ENCODE data around the gene CASK.

Gene CASK

DNA sequence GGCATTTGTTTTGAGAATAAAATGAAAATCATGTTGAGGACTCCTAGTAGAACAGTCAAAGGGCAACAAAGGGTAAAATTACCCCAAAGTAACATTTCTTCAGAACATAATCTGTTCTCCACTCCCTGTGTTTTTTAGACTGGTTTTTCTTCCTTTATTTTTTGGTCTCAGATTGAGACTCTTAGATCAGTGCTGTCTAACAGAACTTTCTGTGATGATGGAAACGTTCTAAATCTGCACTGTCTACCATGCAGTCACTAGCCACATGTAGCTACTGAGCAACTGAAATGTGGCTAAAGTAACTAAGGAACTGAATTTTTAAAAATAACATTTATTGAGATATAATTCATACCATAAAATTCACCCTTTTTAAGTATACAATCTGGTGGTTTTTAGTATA is 19.8 kb downstream of the CASK start:
- Histone ChIP-seq H3K4me3 (ENCODE audit: low read depth, low read length, poor library complexity, severe bottlenecking) (no peak overlapping the region), H3K9me3 (ENCODE audit: low read length) (no peaks in the 10 kb centered on the region), H3K4me2 (ENCODE audit: low read length) (no peak overlapping the region), H2AFZ (ENCODE audit: low read length) (no peak overlapping the region), H3K27me3 (ENCODE audit: insufficient read depth, low read length) (no peaks in the 10 kb centered on the region), H3K9me2 (ENCODE audit: low read depth, low read length) (no peaks in the 10 kb centered on the region), H3K36me3 (ENCODE audit: insufficient read depth, low read length) (peaks cover 15% of the 10 kb centered on the region), H3K79me2 (ENCODE audit: insufficient read depth, low read length) (peaks cover 50% of the 10 kb centered on the region), H3K4me1 (ENCODE audit: insufficient read depth, low read length, severe bottlenecking) (no peaks in the 10 kb centered on the region), H3K27ac (ENCODE audit: low read depth, low read length, poor library complexity, severe bottlenecking) (no peak overlapping the region), H4K20me1 (ENCODE audit: insufficient read depth, low read length) (no peaks in the 10 kb centered on the region), H3K9ac (ENCODE audit: low read length) (no peak overlapping the region), H3F3A (ENCODE audit: insufficient read depth, low read length) (no peaks in the 10 kb centered on the region)
- TF ChIP-seq, protein P1, sequence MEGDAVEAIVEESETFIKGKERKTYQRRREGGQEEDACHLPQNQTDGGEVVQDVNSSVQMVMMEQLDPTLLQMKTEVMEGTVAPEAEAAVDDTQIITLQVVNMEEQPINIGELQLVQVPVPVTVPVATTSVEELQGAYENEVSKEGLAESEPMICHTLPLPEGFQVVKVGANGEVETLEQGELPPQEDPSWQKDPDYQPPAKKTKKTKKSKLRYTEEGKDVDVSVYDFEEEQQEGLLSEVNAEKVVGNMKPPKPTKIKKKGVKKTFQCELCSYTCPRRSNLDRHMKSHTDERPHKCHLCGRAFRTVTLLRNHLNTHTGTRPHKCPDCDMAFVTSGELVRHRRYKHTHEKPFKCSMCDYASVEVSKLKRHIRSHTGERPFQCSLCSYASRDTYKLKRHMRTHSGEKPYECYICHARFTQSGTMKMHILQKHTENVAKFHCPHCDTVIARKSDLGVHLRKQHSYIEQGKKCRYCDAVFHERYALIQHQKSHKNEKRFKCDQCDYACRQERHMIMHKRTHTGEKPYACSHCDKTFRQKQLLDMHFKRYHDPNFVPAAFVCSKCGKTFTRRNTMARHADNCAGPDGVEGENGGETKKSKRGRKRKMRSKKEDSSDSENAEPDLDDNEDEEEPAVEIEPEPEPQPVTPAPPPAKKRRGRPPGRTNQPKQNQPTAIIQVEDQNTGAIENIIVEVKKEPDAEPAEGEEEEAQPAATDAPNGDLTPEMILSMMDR (IDR thresholded peaks at IDR 0.05; ENCODE audit: low read length) = no peak
- TF ChIP-seq EZH2 (IDR thresholded peaks at IDR 0.05; ENCODE audit: borderline replicate concordance, low read length) = no peak

DNA sequence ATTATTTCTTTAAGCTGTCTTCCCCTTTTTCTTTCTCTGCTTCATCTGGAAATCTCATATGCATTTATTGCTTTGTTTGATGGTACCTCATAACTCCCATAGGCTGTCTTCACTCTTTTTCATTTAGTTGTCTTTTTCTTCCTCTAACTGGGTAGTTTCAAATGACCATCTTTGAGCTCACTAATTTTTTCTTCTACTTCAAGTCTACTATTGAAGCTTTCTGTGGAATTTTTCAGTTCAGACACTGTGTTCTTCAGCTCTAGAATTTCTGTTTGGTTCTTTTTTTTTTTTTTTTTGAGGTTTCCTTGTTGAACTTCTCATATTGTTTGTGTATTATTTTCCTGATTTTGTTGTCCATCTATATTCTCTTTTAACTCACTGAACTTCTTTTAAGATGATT is 23.0 kb downstream of the CASK start:
- no peaks in the 10 kb centered on the region for H3K4me1 ChIP-seq (ENCODE audit: insufficient read depth, low read length, severe bottlenecking)
- H3K9me3 ChIP-seq (ENCODE audit: low read length) = no peaks in the 10 kb centered on the region
- TF ChIP-seq, protein P1 (IDR thresholded peaks at IDR 0.05; ENCODE audit: low read length) = no peak
- TF ChIP-seq EZH2 (IDR thresholded peaks at IDR 0.05; ENCODE audit: borderline replicate concordance, low read length) = no peak
- H3K9me2 ChIP-seq (ENCODE audit: low read depth, low read length) = no peaks in the 10 kb centered on the region
- H3K27ac ChIP-seq (ENCODE audit: low read depth, low read length, poor library complexity, severe bottlenecking) = no peak overlapping the region
- no peaks in the 10 kb centered on the region for H3F3A ChIP-seq (ENCODE audit: insufficient read depth, low read length)
- H3K79me2 ChIP-seq (ENCODE audit: insufficient read depth, low read length) = peaks cover 24% of the 10 kb centered on the region
- H2AFZ ChIP-seq (ENCODE audit: low read length) = no peak overlapping the region
- H3K4me2 ChIP-seq (ENCODE audit: low read length) = no peak overlapping the region
- H4K20me1 ChIP-seq (ENCODE audit: insufficient read depth, low read length) = no peaks in the 10 kb centered on the region
- peaks cover 11% of the 10 kb centered on the region for H3K36me3 ChIP-seq (ENCODE audit: insufficient read depth, low read length)
- H3K9ac ChIP-seq (ENCODE audit: low read length) = no peak overlapping the region
- no peak overlapping the region for H3K4me3 ChIP-seq (ENCODE audit: low read depth, low read length, poor library complexity, severe bottlenecking)
- no peaks in the 10 kb centered on the region for H3K27me3 ChIP-seq (ENCODE audit: insufficient read depth, low read length)

DNA sequence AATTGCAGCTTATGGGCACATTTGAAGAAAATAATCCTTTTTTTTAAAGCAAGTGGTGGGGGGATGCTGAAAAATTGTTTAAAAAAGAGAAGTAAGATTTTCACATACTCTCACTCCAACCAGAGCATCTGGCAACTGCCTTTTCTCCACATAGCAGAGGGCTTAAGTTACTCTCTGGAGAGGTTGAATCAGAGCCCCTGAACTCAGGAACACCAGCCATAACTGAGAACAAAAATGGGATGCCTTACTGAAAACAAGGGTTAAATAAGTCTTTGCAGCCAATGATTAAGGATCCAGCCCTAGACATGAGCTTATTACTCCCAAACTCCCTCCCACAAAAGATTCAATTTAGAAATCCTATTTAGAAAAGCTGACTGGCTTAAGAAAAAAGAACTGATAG is 27.5 kb downstream of the CASK start:
- Histone ChIP-seq H3K9me3 (ENCODE audit: low read length) (no peaks in the 10 kb centered on the region), H3K4me2 (ENCODE audit: low read length) (no peak overlapping the region), H4K20me1 (ENCODE audit: insufficient read depth, low read length) (no peaks in the 10 kb centered on the region), H3K36me3 (ENCODE audit: insufficient read depth, low read length) (peaks cover 4% of the 10 kb centered on the region; the same call in 1 of the 2 replicates), H3K4me3 (ENCODE audit: low read depth, low read length, poor library complexity, severe bottlenecking) (no peak overlapping the region), H3K79me2 (ENCODE audit: insufficient read depth, low read length) (no peaks in the 10 kb centered on the region), H3K9ac (ENCODE audit: low read length) (no peak overlapping the region), H3K27ac (ENCODE audit: low read depth, low read length, poor library complexity, severe bottlenecking) (no peak overlapping the region), H3F3A (ENCODE audit: insufficient read depth, low read length) (no peaks in the 10 kb centered on the region), H3K4me1 (ENCODE audit: insufficient read depth, low read length, severe bottlenecking) (no peaks in the 10 kb centered on the region), H2AFZ (ENCODE audit: low read length) (no peak overlapping the region), H3K9me2 (ENCODE audit: low read depth, low read length) (no peaks in the 10 kb centered on the region), H3K27me3 (ENCODE audit: insufficient read depth, low read length) (no peaks in the 10 kb centered on the region)
- TF ChIP-seq EZH2 (IDR thresholded peaks at IDR 0.05; ENCODE audit: borderline replicate concordance, low read length) = no peak
- TF ChIP-seq, protein P1 (IDR thresholded peaks at IDR 0.05; ENCODE audit: low read length) = no peak

All from OCI-LY1 (cell line).